ENCODE measurements around the gene TLNRD1. TPM values are rescaled to one million over a fixed set of nuclear protein-coding genes. Genes with fewer than 3 reads are reported as not detected.
"Not testable (repeated sequence)": the region's sequence is repeated elsewhere in the genome, so short reads cannot be mapped to it uniquely, and the experiment has no call there.

The TLNRD1 gene
- total RNA-seq, 1 experiment from 2014 or later = 22.5 TPM

DNA sequence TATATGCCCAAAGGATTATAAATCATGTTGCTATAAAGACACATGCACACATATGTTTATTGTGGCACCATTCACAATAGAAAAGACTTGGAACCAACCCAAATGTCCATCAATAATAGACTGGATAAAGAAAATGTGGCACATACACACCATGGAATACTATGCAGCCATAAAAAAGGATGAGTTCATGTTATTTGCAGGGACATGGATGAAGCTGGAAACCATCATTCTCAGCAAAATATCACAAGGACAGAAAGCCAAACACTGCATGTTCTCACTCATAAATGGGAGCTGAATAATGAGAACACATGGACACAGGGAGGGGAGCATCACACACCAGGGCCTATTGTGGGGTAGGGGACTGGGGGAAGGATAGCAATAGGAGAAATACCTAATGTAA, 35.3 kb upstream of the TLNRD1 start:
- BruUV-seq (replicated peaks); intact Hi-C loops (cut with micrococcal nuclease): not testable (repeated sequence)

DNA sequence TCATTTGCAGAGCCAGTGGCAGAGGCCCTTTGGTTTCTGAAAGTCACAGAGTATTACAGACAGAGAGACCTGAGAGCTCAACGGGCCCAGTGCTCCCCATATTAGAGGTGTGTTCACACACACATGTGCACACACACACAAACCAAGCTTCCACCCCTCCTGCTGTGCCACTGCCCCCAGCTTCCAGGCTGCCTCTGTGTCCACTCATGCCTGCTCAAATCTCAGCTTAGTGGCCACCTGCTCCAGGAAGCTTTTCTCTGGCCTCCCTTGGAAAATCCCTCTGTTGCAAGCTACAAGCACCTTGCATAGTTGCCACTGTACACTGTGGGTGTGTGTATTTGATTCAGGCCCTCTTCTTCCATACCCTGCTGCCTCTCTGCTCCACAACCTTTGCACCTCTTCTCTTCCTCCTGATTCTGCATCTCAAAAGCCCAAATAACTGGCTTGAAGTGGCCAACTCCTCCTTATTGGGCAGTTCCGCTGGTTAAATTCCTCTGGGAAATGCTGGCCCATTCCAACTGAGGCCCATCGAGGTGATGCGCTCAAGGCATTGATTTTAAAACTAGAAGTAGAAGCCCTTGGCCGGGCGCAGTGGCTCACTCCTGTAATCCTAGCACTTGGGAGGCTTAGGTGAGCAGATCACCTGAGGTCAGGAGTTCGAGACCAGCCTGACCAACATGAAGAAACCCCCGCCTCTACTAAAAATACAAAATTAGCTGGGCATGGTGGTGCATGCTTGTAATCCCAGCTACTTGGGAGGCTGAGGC, 34.1 kb upstream of the TLNRD1 start:
- H3K79me2 ChIP-seq (ENCODE audit: insufficient read depth, low read length) = no peaks in the 10 kb centered on the region
- intact Hi-C loops (cut with micrococcal nuclease) = no loop called here
- H3K36me3 ChIP-seq (ENCODE audit: control insufficient read depth in 1 of 2, insufficient read depth in 2 of 2, low read length in 2 of 2) = peaks cover 0 to 3% of the 10 kb centered on the region in 2 experiments; a peak in 2 of 4 replicates
- ATAC-seq (no peak), DNase-seq (ENCODE audit: low read depth, low spot score) (no peak)
- ChIA-PET RAD21 (ENCODE audit: low non-redundant PET in 1 of 2, low total read pairs in 2 of 2, uncharacterized antibody in 2 of 2, unreplicated experiment in 2 of 2) (no interaction called here), POLR2A (no interaction called here), CTCF (interaction anchor here (0.8 to 5.5 kb wide), 2 partner anchors 189 to 299 kb away, joined by 3 to 59 read pairs; partner anchors contain the start of gene CEMIP)
- no peaks in the 10 kb centered on the region for H3K9me2 ChIP-seq (ENCODE audit: insufficient read depth)
- no peak overlapping the region for H3K4me2 ChIP-seq (ENCODE audit: low read length)
- H3K27ac ChIP-seq (ENCODE audit: low read depth, low read length) = no peak overlapping the region
- H3K9me3 ChIP-seq (ENCODE audit: control insufficient read depth in 1 of 2, insufficient read depth in 1 of 2, low read depth in 1 of 2, low read length in 2 of 2) = no peaks in the 10 kb centered on the region
- no peaks in the 10 kb centered on the region for H4K20me1 ChIP-seq (ENCODE audit: insufficient read depth)
- no peaks in the 10 kb centered on the region for H3K27me3 ChIP-seq (ENCODE audit: insufficient read depth, low read length)
- H3K4me1 ChIP-seq (ENCODE audit: control insufficient read depth in 1 of 2, insufficient read depth in 2 of 2, low read length in 2 of 2) = peaks cover 6 to 10% of the 10 kb centered on the region in 2 experiments; a peak in 3 of 4 replicates
- H3K4me3 ChIP-seq (replicated peaks in 1 of 2; ENCODE audit: low read depth in 1 of 2, low read length in 2 of 2) = no peak overlapping the region
- H2AFZ ChIP-seq (ENCODE audit: low read depth, low read length, poor library complexity, severe bottlenecking) = no peak overlapping the region
- no peak overlapping the region for H3K9ac ChIP-seq (ENCODE audit: low read length)
- no peak for TF ChIP-seq EGR1 (IDR thresholded peaks at IDR 0.05; ENCODE audit: low read depth)
- TF ChIP-seq SRF (IDR thresholded peaks at IDR 0.05; ENCODE audit: low read depth) = no peak
- no peak for TF ChIP-seq POLR2A (IDR thresholded peaks at IDR 0.05; ENCODE audit: borderline replicate concordance, extremely low read depth, insufficient read depth, insufficient read length)
- no peak for TF ChIP-seq POLR2AphosphoS5 (IDR thresholded peaks at IDR 0.05; ENCODE audit: low read depth, low read length)
- TF ChIP-seq FOSL1 (IDR thresholded peaks at IDR 0.05; ENCODE audit: low read depth) = no peak
- BruUV-seq (replicated peaks) = no TSS peak

More for the DNA sequence above, 35.3 kb upstream of the TLNRD1 start:
- H3K79me2 ChIP-seq (ENCODE audit: insufficient read depth, low read length); H3K9me2 ChIP-seq (ENCODE audit: insufficient read depth); H2AFZ ChIP-seq (ENCODE audit: low read depth, low read length, poor library complexity, severe bottlenecking); H3K4me1 ChIP-seq (ENCODE audit: control insufficient read depth in 1 of 2, insufficient read depth in 2 of 2, low read length in 2 of 2); H3K4me2 ChIP-seq (ENCODE audit: low read length); ATAC-seq; H3K9ac ChIP-seq (ENCODE audit: low read length); H3K9me3 ChIP-seq (ENCODE audit: control insufficient read depth in 1 of 2, insufficient read depth in 1 of 2, low read depth in 1 of 2, low read length in 2 of 2); H3K36me3 ChIP-seq (ENCODE audit: control insufficient read depth in 1 of 2, insufficient read depth in 2 of 2, low read length in 2 of 2); H3K27me3 ChIP-seq (ENCODE audit: insufficient read depth, low read length); H3K4me3 ChIP-seq (replicated peaks in 1 of 2; ENCODE audit: low read depth in 1 of 2, low read length in 2 of 2); POLR2A ChIA-PET; DNase-seq (ENCODE audit: low read depth, low spot score); H4K20me1 ChIP-seq (ENCODE audit: insufficient read depth); H3K27ac ChIP-seq (ENCODE audit: low read depth, low read length); CTCF ChIA-PET; RAD21 ChIA-PET (ENCODE audit: low non-redundant PET in 1 of 2, low total read pairs in 2 of 2, uncharacterized antibody in 2 of 2, unreplicated experiment in 2 of 2): not testable (repeated sequence)

Measured in HCT116 (cell line).